CD14-positive monocyte (primary cell): Measurements from ENCODE around the gene MAIP1. TPM values are rescaled to one million over a fixed set of nuclear protein-coding genes. Genes with fewer than 3 reads are reported as not detected.

ENCODE experiments used
- DNase-seq, 3 donors: peaks; one replicate each; pipeline ENCODE4 v3.0.0-alpha.2; 2011 to 2022
- H2AFZ ChIP-seq: 2 replicates; pipeline ENCODE4 v1.6.0; 2012; ENCODE audit warnings: mild to moderate bottlenecking, low read depth, low read length, inconsistent platforms; ENCODE audit not compliant: insufficient read depth, poor library complexity, severe bottlenecking
- H3K27ac ChIP-seq, 2 donors: 1 replicate in 1 of 2; 2 replicates in 1 of 2; pipeline ENCODE4 v1.5.1; 2012 to 2013; ENCODE audit warnings: low read length in 2 of 2, control low read depth in 1 of 2, inconsistent platforms in 1 of 2, low read depth in 1 of 2, mild to moderate bottlenecking in 1 of 2
- H3K27me3 ChIP-seq, 2 donors: one replicate each; pipeline versions ENCODE4 v1.6.0 to v1.6.1; 2011 to 2013; ENCODE audit warnings: low read length in 2 of 2; ENCODE audit not compliant: control insufficient read depth in 2 of 2, insufficient read depth in 2 of 2
- H3K36me3 ChIP-seq, 2 donors: replicated peaks in 1 of 2; 1 replicate in 1 of 2; 2 replicates in 1 of 2; pipeline versions ENCODE4 v1.5.1 to v1.6.1; 2012 to 2013; ENCODE audit warnings: low read length in 2 of 2, control low read depth in 1 of 2, inconsistent platforms in 1 of 2, mild to moderate bottlenecking in 1 of 2; ENCODE audit not compliant: insufficient read depth in 2 of 2, control insufficient read depth in 1 of 2
- H3K4me1 ChIP-seq, 2 donors: 1 replicate in 1 of 2; 2 replicates in 1 of 2; pipeline versions ENCODE4 v1.5.1 to v1.6.1; 2012 to 2013; ENCODE audit warnings: low read length in 2 of 2, control low read depth in 1 of 2, inconsistent platforms in 1 of 2, mild to moderate bottlenecking in 1 of 2, moderate library complexity in 1 of 2; ENCODE audit not compliant: insufficient read depth in 2 of 2, control insufficient read depth in 1 of 2
- H3K4me2 ChIP-seq: replicated peaks from 2 replicates; pipeline ENCODE3; 2012; ENCODE audit warnings: low read length, moderate library complexity, mild to moderate bottlenecking; ENCODE audit not compliant: poor library complexity, severe bottlenecking; ENCODE audit errors: extremely low read depth
- H3K4me3 ChIP-seq, 3 experiments: fragments of 200-600 bp in 1 of 3; sonication (generic) in 1 of 3; replicated peaks in 1 of 3; 1 replicate in 2 of 3; 2 replicates in 1 of 3; pipeline ENCODE4 v1.5.1; 2011 to 2013; ENCODE audit warnings: low read length in 3 of 3, mild to moderate bottlenecking in 3 of 3, control low read depth in 2 of 3, low read depth in 2 of 3, inconsistent platforms in 1 of 3, moderate library complexity in 1 of 3
- H3K79me2 ChIP-seq: 2 replicates; pipeline ENCODE4 v1.6.0; 2012; ENCODE audit warnings: mild to moderate bottlenecking, control low read depth, inconsistent platforms, low read length, moderate library complexity; ENCODE audit not compliant: insufficient read depth
- H3K9ac ChIP-seq: 2 replicates; pipeline ENCODE4 v1.6.0; 2017; ENCODE audit warnings: low read length, mild to moderate bottlenecking; ENCODE audit not compliant: insufficient read depth, poor library complexity, severe bottlenecking
- H3K9me3 ChIP-seq, 2 donors: replicated peaks in 1 of 2; 1 replicate in 1 of 2; 2 replicates in 1 of 2; pipeline versions ENCODE4 v1.5.1 to v1.6.1; 2012 to 2013; ENCODE audit warnings: low read length in 2 of 2, control low read depth in 1 of 2; ENCODE audit not compliant: control insufficient read depth in 1 of 2, insufficient read depth in 1 of 2
- H4K20me1 ChIP-seq: 2 replicates; pipeline ENCODE4 v1.6.0; 2012; ENCODE audit warnings: mild to moderate bottlenecking, low read length, control low read depth, moderate library complexity; ENCODE audit not compliant: insufficient read depth
- H3K27ac Mint-ChIP-seq, 7 donors: one replicate each; pipeline ENCODE4 v1.8.0; 2020; ENCODE audit warnings: mild to moderate bottlenecking in 7 of 7, mixed read lengths in 7 of 7, moderate library complexity in 6 of 7, inconsistent platforms in 2 of 7
- H3K27me3 Mint-ChIP-seq, 3 donors: one replicate each; pipeline ENCODE4 v1.8.0; 2021 to 2022; ENCODE audit warnings: low read depth in 3 of 3, mild to moderate bottlenecking in 3 of 3, mixed read lengths in 3 of 3, moderate library complexity in 3 of 3, inconsistent platforms in 1 of 3
- H3K36me3 Mint-ChIP-seq, 2 donors: one replicate each; pipeline ENCODE4 v1.8.0; 2020; ENCODE audit warnings: mixed read lengths in 2 of 2, inconsistent platforms in 1 of 2, mild to moderate bottlenecking in 1 of 2
- H3K4me1 Mint-ChIP-seq: one replicate; pipeline ENCODE4 v1.8.0; 2020; ENCODE audit warnings: mild to moderate bottlenecking, mixed read lengths
- H3K4me3 Mint-ChIP-seq, 2 donors: one replicate each; pipeline ENCODE4 v1.8.0; 2020; ENCODE audit warnings: mild to moderate bottlenecking in 2 of 2, mixed read lengths in 2 of 2, moderate library complexity in 1 of 2
- H3K9me3 Mint-ChIP-seq, 7 donors: one replicate each; pipeline ENCODE4 v1.8.0; 2020 to 2022; ENCODE audit warnings: mixed read lengths in 7 of 7, mild to moderate bottlenecking in 6 of 7, moderate library complexity in 6 of 7, inconsistent platforms in 2 of 7
- WGBS: methylation state at CpG from one replicate; pipeline ENCODE4 v1.1.5; 2013; ENCODE audit warnings: missing lambda C conversion rate; ENCODE audit not compliant: insufficient coverage; 5-methylcytosine and 5-hydroxymethylcytosine counted together
- intact Hi-C, 2 donors: fragments of 100-400 bp; cut with micrococcal nuclease; formaldehyde crosslinking; loops; one replicate each; pipeline versions ENCODE4 v1.15.0 to v1.15.1; 2023
- polyA plus RNA-seq, 3 donors: library from polyadenylated mRNA; depleted of rRNA in 1 of 3; unstranded in 2 of 3; stranded (reverse) in 1 of 3; fragments of 300-500 nt in 2 of 3; fragments of >200 nt in 1 of 3; fragmentation: Illumina TruSeq in 2 of 3; gene quantifications; 1 replicate in 2 of 3; 2 replicates in 1 of 3; pipeline ENCODE4 v1.2.3, GENCODE V29; 2012 to 2021
- TF ChIP-seq, protein P1 (sequence below): fragments of 200-600 bp; IDR thresholded peaks from one replicate; pipeline ENCODE4 v1.8.0; 2022; ENCODE audit warnings: antibody characterized with exemption, mild to moderate bottlenecking

MAIP1 gene
- polyA plus RNA-seq, 3 donors = 2.6 to 13.3 (median 7.6) TPM

DNA sequence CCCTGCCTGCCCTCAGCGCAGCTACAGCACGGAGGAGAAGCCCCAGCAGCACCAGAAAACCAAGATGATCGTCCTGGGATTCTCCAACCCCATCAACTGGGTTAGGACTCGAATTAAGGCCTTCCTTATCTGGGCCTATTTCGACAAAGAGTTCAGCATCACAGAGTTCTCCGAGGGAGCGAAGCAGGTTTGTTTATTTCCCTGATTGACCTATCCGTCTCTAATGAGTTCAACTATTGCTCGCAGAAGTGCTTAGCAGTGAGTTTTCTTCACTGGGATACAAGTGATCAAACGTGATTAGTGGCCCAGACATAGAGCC is 639 bp downstream of the MAIP1 start:
- H3K36me3 ChIP-seq = peaks cover 26 to 34% of the 10 kb centered on the region in 2 donors
- peak overlapping the region; percentile 90 for H3K9ac ChIP-seq
- H3K36me3 Mint-ChIP-seq = peaks cover 23 to 30% of the 10 kb centered on the region in 2 donors
- peaks cover 71% of the 10 kb centered on the region for H3K79me2 ChIP-seq
- DNase-seq = no peak
- peak overlapping the region; percentile 90 to 96 (median 93) for H3K27ac Mint-ChIP-seq
- peaks cover 4% of the 10 kb centered on the region for H4K20me1 ChIP-seq
- H3K4me3 Mint-ChIP-seq = peak overlapping the region; percentile 97 to 99
- H3K4me2 ChIP-seq = peak overlapping the region; percentile 91
- no peaks in the 10 kb centered on the region for H3K9me3 ChIP-seq
- TF ChIP-seq, protein P1, sequence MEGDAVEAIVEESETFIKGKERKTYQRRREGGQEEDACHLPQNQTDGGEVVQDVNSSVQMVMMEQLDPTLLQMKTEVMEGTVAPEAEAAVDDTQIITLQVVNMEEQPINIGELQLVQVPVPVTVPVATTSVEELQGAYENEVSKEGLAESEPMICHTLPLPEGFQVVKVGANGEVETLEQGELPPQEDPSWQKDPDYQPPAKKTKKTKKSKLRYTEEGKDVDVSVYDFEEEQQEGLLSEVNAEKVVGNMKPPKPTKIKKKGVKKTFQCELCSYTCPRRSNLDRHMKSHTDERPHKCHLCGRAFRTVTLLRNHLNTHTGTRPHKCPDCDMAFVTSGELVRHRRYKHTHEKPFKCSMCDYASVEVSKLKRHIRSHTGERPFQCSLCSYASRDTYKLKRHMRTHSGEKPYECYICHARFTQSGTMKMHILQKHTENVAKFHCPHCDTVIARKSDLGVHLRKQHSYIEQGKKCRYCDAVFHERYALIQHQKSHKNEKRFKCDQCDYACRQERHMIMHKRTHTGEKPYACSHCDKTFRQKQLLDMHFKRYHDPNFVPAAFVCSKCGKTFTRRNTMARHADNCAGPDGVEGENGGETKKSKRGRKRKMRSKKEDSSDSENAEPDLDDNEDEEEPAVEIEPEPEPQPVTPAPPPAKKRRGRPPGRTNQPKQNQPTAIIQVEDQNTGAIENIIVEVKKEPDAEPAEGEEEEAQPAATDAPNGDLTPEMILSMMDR = no peak
- peaks cover 22 to 32% of the 10 kb centered on the region in 2 donors for H3K4me1 ChIP-seq
- no peaks in the 10 kb centered on the region for H3K27me3 ChIP-seq
- H3K9me3 Mint-ChIP-seq = no peaks in the 10 kb centered on the region
- intact Hi-C loops = no loop called here
- WGBS = 3% methylated on average over 10 of the region's 10 CpGs
- H3K4me3 ChIP-seq = peak overlapping the region; percentile 54 to 94 (median 90)
- H3K27ac ChIP-seq = peak overlapping the region; percentile 82 to 95
- H3K27me3 Mint-ChIP-seq = no peaks in the 10 kb centered on the region
- H3K4me1 Mint-ChIP-seq = peaks cover 41% of the 10 kb centered on the region
- H2AFZ ChIP-seq = peak overlapping the region; percentile 98

DNA sequence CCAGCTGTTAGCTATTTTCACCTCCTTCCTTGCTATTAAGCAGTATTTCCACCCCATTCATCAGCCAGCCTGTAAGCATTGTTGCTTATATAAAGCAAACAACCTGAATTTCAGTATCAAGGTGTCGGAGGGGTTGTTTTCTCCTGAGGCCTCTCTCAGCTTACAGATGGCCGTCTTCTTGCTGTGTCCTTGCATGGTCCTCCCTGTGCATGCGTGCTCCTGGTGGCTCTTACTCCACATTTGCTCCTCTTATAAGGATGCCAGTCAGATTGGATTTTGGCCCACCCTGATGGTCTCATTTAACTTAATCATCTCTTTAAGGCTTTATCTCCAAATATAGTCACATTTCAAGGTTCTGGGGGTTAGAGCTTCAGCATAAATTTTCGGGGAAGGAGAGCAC is 2.6 kb downstream of the MAIP1 start:
- TF ChIP-seq, protein P1 = no peak
- WGBS = 100% methylated on average over 4 of the region's 4 CpGs
- Histone ChIP-seq H2AFZ (no peak overlapping the region), H3K4me2 (no peak overlapping the region), H3K27ac (no peak overlapping the region), H3K9me3 (no peaks in the 10 kb centered on the region), H3K4me3 (no peak overlapping the region), H3K9ac (no peak overlapping the region), H3K36me3 (peaks cover 43 to 52% of the 10 kb centered on the region in 2 donors), H4K20me1 (peaks cover 4% of the 10 kb centered on the region), H3K4me1 (peaks cover 22 to 32% of the 10 kb centered on the region in 2 donors), H3K27me3 (no peaks in the 10 kb centered on the region), H3K79me2 (peaks cover 58% of the 10 kb centered on the region)
- Mint-ChIP-seq H3K9me3 (no peaks in the 10 kb centered on the region), H3K27ac (peak overlapping the region in 1 of 7 donors; percentile 47), H3K4me1 (peaks cover 41% of the 10 kb centered on the region), H3K36me3 (peaks cover 40 to 46% of the 10 kb centered on the region in 2 donors), H3K4me3 (no peak overlapping the region), H3K27me3 (no peaks in the 10 kb centered on the region)
- intact Hi-C loops = no loop called here
- DNase-seq = no peak
